COLO668 (cell line): Measurements from ENCODE around the gene IQUB.
"Not testable (repeated sequence)": the region's sequence is repeated elsewhere in the genome, so short reads cannot be mapped to it uniquely, and the experiment has no call there.

Source experiments
- DNase-seq: peaks from one replicate; lab custom pipeline; 2025; ENCODE audit not compliant: unreplicated experiment; lab: John Stamatoyannopoulos, UW

Gene IQUB

GRCh38 chr7:123494193-123494796 lies 40.1 kb downstream of the IQUB start:
- peak; percentile 22 for DNase-seq

DNA sequence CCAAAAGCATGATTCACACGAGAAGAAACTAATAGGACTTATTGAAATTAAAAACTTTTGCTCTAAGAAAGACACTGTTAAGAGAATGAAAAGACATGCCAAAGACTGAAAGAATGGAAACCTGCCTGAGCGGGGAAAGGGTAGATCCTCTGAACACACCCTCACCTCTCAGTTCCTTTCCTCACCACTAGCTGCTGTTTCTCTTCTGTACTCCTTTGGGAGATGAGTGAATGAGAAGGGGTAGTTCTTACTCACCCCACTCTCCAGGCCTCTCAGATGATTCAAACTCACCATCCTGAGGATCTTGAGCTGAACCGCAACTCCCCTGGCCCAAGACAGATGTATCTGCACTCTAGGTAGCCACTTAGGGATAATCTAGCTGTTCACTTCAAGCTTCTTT lies 41.9 kb downstream of the IQUB start:
- DNase-seq, result no peak

DNA sequence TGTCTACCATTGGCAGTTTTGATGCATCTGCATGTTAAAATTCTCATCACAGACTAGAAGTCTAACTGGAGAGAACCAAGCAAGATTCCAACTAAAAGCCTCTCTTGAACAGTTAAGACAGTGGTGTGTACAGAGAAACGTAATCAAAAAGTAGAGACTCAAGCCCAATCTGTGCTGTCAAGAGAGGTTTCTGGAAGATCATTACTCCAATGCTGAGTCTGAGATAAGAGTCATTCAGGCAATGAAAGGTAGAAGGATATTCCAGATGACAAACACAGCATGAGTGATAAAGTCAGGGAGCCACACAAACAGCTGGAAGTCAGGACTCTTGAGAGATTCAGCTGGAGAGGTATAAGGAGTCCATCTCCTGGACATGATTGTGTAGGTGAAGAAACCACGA lies 48.7 kb downstream of the IQUB start:
- DNase-seq, result no peak

GRCh38 chr7:123485187-123485586 lies 49.2 kb downstream of the IQUB start:
- DNase-seq, result no peak

GRCh38 chr7:123484199-123484598 lies 50.2 kb downstream of the IQUB start:
- DNase-seq, result no peak

DNA sequence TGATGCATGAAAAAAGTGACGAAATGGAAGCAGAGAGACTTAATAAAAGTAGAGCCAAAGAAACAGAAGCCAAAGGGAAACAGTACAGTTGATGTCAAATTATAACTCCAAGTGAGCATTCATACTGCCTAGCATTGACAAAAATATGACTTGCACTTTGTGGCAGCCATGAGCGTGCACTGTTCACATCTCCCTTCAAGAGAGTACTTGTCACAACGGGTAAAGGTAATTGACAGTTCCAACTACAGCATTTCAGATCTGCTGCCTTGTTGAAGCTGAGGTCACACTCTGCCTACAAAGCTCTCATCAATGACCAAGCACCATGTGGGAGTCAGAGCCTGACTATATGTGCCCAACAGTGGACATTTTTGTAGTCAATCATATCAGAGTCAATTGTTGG lies 54.3 kb downstream of the IQUB start:
- DNase-seq, result no peak

- not testable (repeated sequence) for DNase-seq
Observed at GRCh38 chr7:123478056-123478455, 56.3 kb downstream of the IQUB start.

- DNase-seq, result no peak
Observed at GRCh38 chr7:123472750-123473445, 61.5 kb downstream of the IQUB start.

GRCh38 chr7:123472327-123472726 lies 62.1 kb downstream of the IQUB start:
- no peak for DNase-seq

- DNase-seq, result no peak
Observed at GRCh38 chr7:123468303-123468702, 66.1 kb downstream of the IQUB start.

GRCh38 chr7:123463890-123464289 lies 70.5 kb downstream of the IQUB start:
- DNase-seq, result no peak

- no peak for DNase-seq
Observed at GRCh38 chr7:123460616-123461015, 73.8 kb downstream of the IQUB start.

DNA sequence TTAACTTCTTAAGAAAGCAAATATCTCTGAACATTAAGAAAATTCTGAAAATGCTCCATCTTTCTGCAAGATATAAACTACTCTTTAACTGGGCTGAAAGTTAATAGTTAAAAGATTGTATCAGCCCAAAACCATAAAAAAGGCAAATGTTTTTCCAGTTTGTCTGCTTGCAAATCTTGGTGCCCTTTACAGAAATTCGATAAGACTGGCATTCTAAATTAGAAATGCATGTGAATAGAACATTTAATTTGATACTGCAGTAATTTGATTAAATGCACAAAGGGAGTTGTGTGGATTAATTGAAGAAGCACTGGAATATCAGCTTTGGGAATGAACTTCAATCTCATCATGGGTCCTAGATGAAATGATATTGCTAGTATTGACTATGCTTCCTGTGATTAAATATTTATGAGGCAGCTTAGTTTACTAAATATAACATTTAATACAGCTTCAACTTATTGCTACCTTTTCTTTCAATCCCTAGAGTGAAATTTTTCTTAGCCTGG lies 78.4 kb downstream of the IQUB start:
- DNase-seq, result no peak

- DNase-seq, result no peak
Observed at GRCh38 chr7:123440101-123440548, 94.3 kb downstream of the IQUB start.

- no peak for DNase-seq
Observed at GRCh38 chr7:123439191-123439590, 95.2 kb downstream of the IQUB start.

- no peak for DNase-seq
Observed at GRCh38 chr7:123437447-123437995, 96.9 kb downstream of the IQUB start.

- DNase-seq, result no peak
Observed at GRCh38 chr7:123435080-123435700, 99.2 kb downstream of the IQUB start.

- DNase-seq, result no peak
Observed at GRCh38 chr7:123433665-123434064, 100.7 kb downstream of the IQUB start.

- DNase-seq, result no peak
Observed at GRCh38 chr7:123432601-123433000, 101.8 kb downstream of the IQUB start.

DNA sequence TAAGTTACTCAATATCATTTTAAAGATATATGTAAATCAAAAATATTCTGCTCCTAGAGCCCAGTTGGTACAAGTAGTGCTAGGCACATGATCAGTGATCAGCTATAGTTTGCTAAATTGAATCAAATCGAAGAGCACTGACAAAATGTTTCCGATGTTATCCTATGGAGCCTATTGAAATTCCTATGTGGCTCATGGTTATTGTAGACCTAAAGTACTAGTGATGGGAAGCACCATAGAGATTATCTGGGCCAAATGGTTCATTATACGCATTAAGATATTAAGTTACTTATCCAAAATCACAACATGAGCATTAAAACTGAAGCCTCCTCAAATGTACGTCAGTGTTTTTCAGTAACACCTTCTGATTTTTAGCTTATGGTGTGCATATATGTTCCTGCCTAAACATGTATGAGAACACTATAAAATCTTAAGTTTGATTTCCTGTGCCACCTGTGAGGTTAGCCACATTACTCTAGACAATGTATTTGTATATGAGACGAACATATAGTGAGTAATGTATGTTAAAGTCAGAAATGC lies 103.2 kb downstream of the IQUB start:
- no peak for DNase-seq

DNA sequence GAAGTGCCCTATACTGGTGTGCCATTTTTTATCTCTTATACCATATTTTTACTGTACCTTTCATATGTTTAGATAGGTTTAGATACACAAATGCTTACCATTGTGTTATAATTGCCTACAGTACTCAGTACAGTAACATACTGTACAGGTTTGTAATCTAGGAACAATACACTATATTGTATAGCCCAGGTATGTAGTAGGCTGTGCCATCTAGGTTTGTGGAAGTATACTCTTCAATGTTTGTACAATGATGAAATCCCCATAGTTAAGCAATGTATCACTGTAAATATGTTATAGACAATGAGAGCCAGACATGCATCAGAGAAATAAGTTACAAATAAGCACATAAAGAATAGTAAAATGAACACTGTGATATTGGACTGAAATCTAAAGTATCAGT lies 109.1 kb downstream of the IQUB start:
- no peak for DNase-seq

GRCh38 chr7:123424463-123424862 lies 109.9 kb downstream of the IQUB start:
- DNase-seq, result no peak
